ENCODE measurements around the gene OR2AJ1. TPM values are rescaled to one million over a fixed set of nuclear protein-coding genes. Genes with fewer than 3 reads are reported as not detected.

Gene OR2AJ1
- total RNA-seq, 2 donors from 2014 or later = not detected

- H3K36me3 ChIP-seq = no peaks in the 10 kb centered on the region
- H3K27ac ChIP-seq = no peak overlapping the region
- DNase-seq (ENCODE audit: low spot score) = no peak
- H3K9me3 ChIP-seq = no peaks in the 10 kb centered on the region
- H3K4me3 ChIP-seq = no peak overlapping the region
- TF ChIP-seq CTCF (IDR thresholded peaks at IDR 0.05) (no peak), POLR2AphosphoS5 (IDR thresholded peaks at IDR 0.05) (no peak), POLR2A (IDR thresholded peaks at IDR 0.05) (no peak)
- intact Hi-C loops (cut with DNase I) = no loop called here
- WGBS = 92% methylated on average over 13 of the region's 14 CpGs
- H3K4me1 ChIP-seq (replicated peaks) = no peaks in the 10 kb centered on the region
- H3K27me3 ChIP-seq (replicated peaks; ENCODE audit: insufficient read depth) = no peaks in the 10 kb centered on the region
Measured at GRCh38 chr1:247895976-247896375, 28.7 kb upstream of the OR2AJ1 start.

- no peaks in the 10 kb centered on the region for H3K9me3 ChIP-seq
- H3K4me1 ChIP-seq (replicated peaks) = no peaks in the 10 kb centered on the region
- WGBS = 81% methylated on average over 6 of the region's 6 CpGs
- TF ChIP-seq POLR2AphosphoS5 (IDR thresholded peaks at IDR 0.05) = no peak
- no peak overlapping the region for H3K4me3 ChIP-seq
- intact Hi-C loops (cut with DNase I) = no loop called here
- no peaks in the 10 kb centered on the region for H3K27me3 ChIP-seq (replicated peaks; ENCODE audit: insufficient read depth)
- DNase-seq (ENCODE audit: low spot score) = no peak
- no peak overlapping the region for H3K27ac ChIP-seq
- H3K36me3 ChIP-seq = no peaks in the 10 kb centered on the region
Measured at GRCh38 chr1:247904122-247904521, 20.6 kb upstream of the OR2AJ1 start.

- Histone ChIP-seq H3K4me1 (replicated peaks) (no peaks in the 10 kb centered on the region), H3K4me3 (no peak overlapping the region), H3K27me3 (replicated peaks; ENCODE audit: insufficient read depth) (no peaks in the 10 kb centered on the region), H3K27ac (no peak overlapping the region), H3K36me3 (no peaks in the 10 kb centered on the region), H3K9me3 (no peaks in the 10 kb centered on the region)
- intact Hi-C loops (cut with DNase I) = no loop called here
- no peak for TF ChIP-seq POLR2A (IDR thresholded peaks at IDR 0.05)
- no peak for TF ChIP-seq CTCF (IDR thresholded peaks at IDR 0.05)
- no peak for TF ChIP-seq POLR2AphosphoS5 (IDR thresholded peaks at IDR 0.05)
- DNase-seq (ENCODE audit: low spot score) = no peak
- WGBS = 90% methylated on average over 13 of the region's 13 CpGs
Measured at GRCh38 chr1:247905181-247905580, 19.5 kb upstream of the OR2AJ1 start.

GRCh38 chr1:247905910-247906503 is 18.7 kb upstream of the OR2AJ1 start:
- no peak for DNase-seq (ENCODE audit: low spot score)
- Histone ChIP-seq H3K9me3 (no peaks in the 10 kb centered on the region), H3K27ac (no peak overlapping the region), H3K4me1 (replicated peaks) (no peaks in the 10 kb centered on the region), H3K27me3 (replicated peaks; ENCODE audit: insufficient read depth) (no peaks in the 10 kb centered on the region), H3K4me3 (no peak overlapping the region), H3K36me3 (no peaks in the 10 kb centered on the region)
- WGBS = 81% methylated on average over 9 of the region's 9 CpGs
- TF ChIP-seq POLR2A (IDR thresholded peaks at IDR 0.05) = no peak
- no peak for TF ChIP-seq CTCF (IDR thresholded peaks at IDR 0.05)
- no peak for TF ChIP-seq POLR2AphosphoS5 (IDR thresholded peaks at IDR 0.05)
- intact Hi-C loops (cut with DNase I) = no loop called here

GRCh38 chr1:247906504-247907047 is 18.1 kb upstream of the OR2AJ1 start:
- Histone ChIP-seq H3K4me3 (no peak overlapping the region), H3K4me1 (replicated peaks) (no peaks in the 10 kb centered on the region), H3K27ac (no peak overlapping the region), H3K9me3 (no peaks in the 10 kb centered on the region), H3K36me3 (no peaks in the 10 kb centered on the region), H3K27me3 (replicated peaks; ENCODE audit: insufficient read depth) (no peaks in the 10 kb centered on the region)
- intact Hi-C loops (cut with DNase I) = no loop called here
- WGBS = 41% methylated on average over 7 of the region's 7 CpGs
- no peak for TF ChIP-seq POLR2A (IDR thresholded peaks at IDR 0.05)
- TF ChIP-seq POLR2AphosphoS5 (IDR thresholded peaks at IDR 0.05) = no peak
- TF ChIP-seq CTCF (IDR thresholded peaks at IDR 0.05) = no peak
- no peak for DNase-seq (ENCODE audit: low spot score)

Measured in prostate gland (tissue), 2 donors.